Measurements from ENCODE around the gene PKNOX2. TPM values are rescaled to one million over a fixed set of nuclear protein-coding genes. Genes with fewer than 3 reads are reported as not detected.
A peak's percentile ranks its signal among the peaks of the same experiment; 100 is the strongest.

The PKNOX2 gene
- total and polyA plus RNA-seq, 2 of the 8 experiments (the other 6 are each of a cell fraction or from before 2014, with no cell fraction given): 2.0 TPM

- H4K8ac ChIP-seq (ENCODE audit: extremely low read depth, insufficient read depth, low read length): no peak overlapping the region
- H4K20me1 ChIP-seq (replicated peaks in 1 of 2; ENCODE audit: control insufficient read depth in 1 of 2, insufficient read depth in 2 of 2, low read length in 2 of 2): no peaks in the 10 kb centered on the region
- H3K23me2 ChIP-seq (ENCODE audit: low read depth, low read length): no peaks in the 10 kb centered on the region
- H3K18ac ChIP-seq (ENCODE audit: extremely low read depth, low read length): peak overlapping the region; percentile 4; the same call in 1 of the 2 replicates
- FAIRE-seq: no peak
- no peak overlapping the region for H3K14ac ChIP-seq (ENCODE audit: insufficient read length)
- H4K91ac ChIP-seq (replicated peaks; ENCODE audit: insufficient read length, low read length): no peak overlapping the region
- no peak for DNase-seq (ENCODE audit: low read depth in 1 of 2, low spot score in 2 of 2)
- 85% methylated on average over 5 of the region's 5 CpGs; no CpG with 5 or more reads in 1 of the 2 experiments for WGBS, 2 experiments (ENCODE audit: extremely low coverage in 1 of 2, insufficient coverage in 1 of 2, insufficient read length in 1 of 2, insufficient replicate concordance in 2 of 2, low coverage in 1 of 2, low lambda C conversion rate in 2 of 2, missing lambda C conversion rate in 1 of 2)
- peaks cover 0 to 3% (median 0%) of the 10 kb centered on the region in 4 experiments; a peak in 3 of 8 replicates for H3K36me3 ChIP-seq (ENCODE audit: control insufficient read depth in 2 of 4, insufficient read depth in 4 of 4, low read length in 3 of 4)
- no peak overlapping the region for H3K4ac ChIP-seq (replicated peaks; ENCODE audit: insufficient read length, low read depth, low read length)
- H3K79me2 ChIP-seq (ENCODE audit: control insufficient read depth in 1 of 2, insufficient read depth in 2 of 2, low read length in 2 of 2): no peaks in the 10 kb centered on the region
- H2AK5ac ChIP-seq (ENCODE audit: low read depth, low read length): no peak overlapping the region
- POLR2A ChIA-PET (ENCODE audit: partially characterized antibody): interaction anchor here (0.6 to 1.2 kb wide), 2 partner anchors 11 to 15 kb away, joined by 3 to 4 read pairs; no protein-coding TSS in a partner anchor
- H2BK15ac ChIP-seq (ENCODE audit: low read length): no peak overlapping the region
- H4K5ac ChIP-seq (ENCODE audit: insufficient read length, low read depth, low read length): no peak overlapping the region
- peaks cover 0 to 8% (median 2%) of the 10 kb centered on the region in 4 experiments; a peak in 5 of 7 replicates for H3K4me1 ChIP-seq (replicated peaks in 1 of 4; ENCODE audit: control insufficient read depth in 3 of 4, insufficient read depth in 4 of 4, low read length in 3 of 4)
- no peak overlapping the region for H3K4me3 ChIP-seq (ENCODE audit: extremely low read depth in 1 of 4, insufficient read depth in 2 of 4, low read depth in 3 of 4, low read length in 4 of 4)
- no peak overlapping the region for H3K23ac ChIP-seq (ENCODE audit: insufficient read length)
- no peak overlapping the region for H3K9ac ChIP-seq (replicated peaks in 1 of 4; ENCODE audit: extremely low read depth in 1 of 4, low read depth in 3 of 4, low read length in 3 of 4)
- no peaks in the 10 kb centered on the region for H3K9me3 ChIP-seq (ENCODE audit: insufficient read depth in 2 of 2, low read depth in 1 of 2, low read length in 1 of 2)
- H2BK5ac ChIP-seq (ENCODE audit: low read depth, low read length): no peak overlapping the region
- H3K27ac ChIP-seq (ENCODE audit: low read depth, low read length): no peak overlapping the region
- H2BK20ac ChIP-seq (ENCODE audit: low read length): 0 out of 2 replicates have a peak overlapping the region, but pooled peaks have one; percentile 21
- no peak overlapping the region for H2BK12ac ChIP-seq (ENCODE audit: low read depth, low read length)
- no peak overlapping the region for H3K4me2 ChIP-seq (ENCODE audit: insufficient read depth in 1 of 2, low read depth in 2 of 2, low read length in 2 of 2)
- H2AFZ ChIP-seq (ENCODE audit: low read length): no peak overlapping the region
- CTCF ChIA-PET (ENCODE audit: partially characterized antibody): interaction anchor here (0.7 to 2.5 kb wide), 5 partner anchors 11 to 33 kb away, joined by 3 to 10 read pairs (median 3); no protein-coding TSS in a partner anchor
- H3K56ac ChIP-seq (replicated peaks; ENCODE audit: insufficient read length, low read depth, low read length): no peak overlapping the region
- H3K79me1 ChIP-seq (ENCODE audit: low read depth, low read length): no peaks in the 10 kb centered on the region
- no peaks in the 10 kb centered on the region for H3K27me3 ChIP-seq (replicated peaks in 1 of 4; ENCODE audit: control insufficient read depth in 3 of 4, extremely low read depth in 1 of 4, insufficient read depth in 3 of 4, low read length in 3 of 4)
- H2BK120ac ChIP-seq (replicated peaks; ENCODE audit: low read depth, low read length): no peak overlapping the region
These were observed 299.2 kb downstream of the PKNOX2 start for GRCh38 chr11:125463590-125464269.

Measured in H1 (cell line).